GM13977 (cell line): Measurements from ENCODE around the gene SLC6A2.
A peak's percentile ranks its signal among the peaks of the same experiment; 100 is the strongest.
"Not testable (repeated sequence)": the region's sequence is repeated elsewhere in the genome, so short reads cannot be mapped to it uniquely, and the experiment has no call there.

Experiments
- DNase-seq: peaks from one replicate; pipeline ENCODE4 v3.0.0; 2012; ENCODE audit warnings: low spot score
- in situ Hi-C: fragments of 300-500 bp; cut with MboI; formaldehyde crosslinking; loops from one replicate; pipeline ENCODE4 v1.12.0; 2022; ENCODE audit warnings: low sequenced_read_pairs, low pct_unique_long_range_greater_than_20kb, mixed read lengths, inconsistent platforms; ENCODE audit not compliant: unreplicated experiment
- TF ChIP-seq, protein P1 (sequence below): IDR thresholded peaks from 2 replicates; pipeline ENCODE4 v1.5.1; 2012; ENCODE audit warnings: mild to moderate bottlenecking, control low read depth; ENCODE audit not compliant: insufficient read depth; ENCODE audit errors: extremely low read depth, missing control alignments

SLC6A2 gene

GRCh38 chr16:55655897-55656681 lies at the start of gene SLC6A2:
TSS of gene SLC6A2 (plus strand) at chr16:55655988. CDS start at chr16:55656695, 707 bp downstream.
- TF ChIP-seq, protein P1, sequence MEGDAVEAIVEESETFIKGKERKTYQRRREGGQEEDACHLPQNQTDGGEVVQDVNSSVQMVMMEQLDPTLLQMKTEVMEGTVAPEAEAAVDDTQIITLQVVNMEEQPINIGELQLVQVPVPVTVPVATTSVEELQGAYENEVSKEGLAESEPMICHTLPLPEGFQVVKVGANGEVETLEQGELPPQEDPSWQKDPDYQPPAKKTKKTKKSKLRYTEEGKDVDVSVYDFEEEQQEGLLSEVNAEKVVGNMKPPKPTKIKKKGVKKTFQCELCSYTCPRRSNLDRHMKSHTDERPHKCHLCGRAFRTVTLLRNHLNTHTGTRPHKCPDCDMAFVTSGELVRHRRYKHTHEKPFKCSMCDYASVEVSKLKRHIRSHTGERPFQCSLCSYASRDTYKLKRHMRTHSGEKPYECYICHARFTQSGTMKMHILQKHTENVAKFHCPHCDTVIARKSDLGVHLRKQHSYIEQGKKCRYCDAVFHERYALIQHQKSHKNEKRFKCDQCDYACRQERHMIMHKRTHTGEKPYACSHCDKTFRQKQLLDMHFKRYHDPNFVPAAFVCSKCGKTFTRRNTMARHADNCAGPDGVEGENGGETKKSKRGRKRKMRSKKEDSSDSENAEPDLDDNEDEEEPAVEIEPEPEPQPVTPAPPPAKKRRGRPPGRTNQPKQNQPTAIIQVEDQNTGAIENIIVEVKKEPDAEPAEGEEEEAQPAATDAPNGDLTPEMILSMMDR = no peak
- peak; percentile 20 for DNase-seq
- in situ Hi-C loops = no loop called here

GRCh38 chr16:55613613-55614335 lies 42.0 kb upstream of the SLC6A2 start:
- no peak for DNase-seq
- in situ Hi-C loops = no loop called here
- TF ChIP-seq, protein P1 = no peak

DNA sequence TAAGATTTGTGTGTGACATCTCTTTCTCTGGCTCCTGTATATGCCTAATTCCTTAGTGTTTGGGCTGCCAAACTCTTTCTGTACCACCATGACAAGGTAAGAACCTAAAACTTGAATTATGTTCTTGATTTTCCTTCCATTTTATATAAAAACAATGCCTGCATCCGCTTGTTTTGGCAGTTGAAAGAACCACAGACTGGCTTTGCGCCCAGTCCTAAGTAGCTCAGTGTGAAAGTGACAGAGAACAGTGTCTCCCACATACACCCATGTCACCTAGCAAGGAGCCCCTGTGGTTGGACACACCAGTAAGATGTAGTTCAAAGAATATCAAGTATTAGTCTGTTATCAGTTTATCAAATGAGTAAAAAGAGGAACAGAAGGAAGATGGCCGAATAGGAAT lies 40.7 kb upstream of the SLC6A2 start:
- TF ChIP-seq, protein P1 = no peak
- in situ Hi-C loops = no loop called here
- DNase-seq = no peak

DNA sequence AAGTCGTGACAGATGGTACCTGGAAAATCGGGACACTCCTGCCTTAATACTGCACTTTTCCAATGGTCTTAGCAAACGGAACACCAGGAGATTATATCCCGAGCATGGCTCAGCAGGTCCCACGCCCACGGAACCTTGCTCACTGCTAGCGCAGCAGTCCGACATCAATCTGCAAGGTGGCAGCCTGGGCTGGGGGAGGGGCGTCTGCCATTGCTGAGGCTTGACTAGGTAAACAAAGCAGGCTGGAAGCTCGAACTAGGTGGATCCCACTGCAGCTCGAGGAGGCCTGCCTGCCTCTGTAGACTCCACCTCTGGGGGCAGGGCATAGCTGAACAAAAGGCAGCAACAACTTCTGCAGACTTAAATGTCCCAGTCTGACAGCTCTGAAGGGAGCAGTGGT lies 40.1 kb upstream of the SLC6A2 start:
- in situ Hi-C loops, DNase-seq: not testable (repeated sequence)

DNA sequence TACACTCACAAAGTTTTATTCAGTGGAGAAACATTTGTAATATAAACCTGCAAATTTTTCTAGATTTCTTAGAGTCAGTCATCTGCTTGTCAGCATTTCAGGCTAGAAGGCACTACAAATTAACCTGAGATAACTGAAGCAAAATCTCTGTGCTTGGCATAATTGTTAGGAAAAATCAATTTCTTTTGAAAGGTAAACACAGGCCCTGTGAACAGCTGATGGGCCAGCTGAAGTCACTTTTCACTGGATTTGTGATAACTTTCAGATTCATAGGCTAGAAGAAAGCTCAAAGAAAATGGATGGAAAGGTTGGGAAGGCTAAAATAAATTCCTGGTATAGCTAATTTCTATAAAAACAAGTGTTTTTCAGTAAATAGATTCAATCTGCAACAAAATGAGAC lies 34.0 kb upstream of the SLC6A2 start:
- TF ChIP-seq, protein P1 = no peak
- in situ Hi-C loops = no loop called here
- no peak for DNase-seq

DNA sequence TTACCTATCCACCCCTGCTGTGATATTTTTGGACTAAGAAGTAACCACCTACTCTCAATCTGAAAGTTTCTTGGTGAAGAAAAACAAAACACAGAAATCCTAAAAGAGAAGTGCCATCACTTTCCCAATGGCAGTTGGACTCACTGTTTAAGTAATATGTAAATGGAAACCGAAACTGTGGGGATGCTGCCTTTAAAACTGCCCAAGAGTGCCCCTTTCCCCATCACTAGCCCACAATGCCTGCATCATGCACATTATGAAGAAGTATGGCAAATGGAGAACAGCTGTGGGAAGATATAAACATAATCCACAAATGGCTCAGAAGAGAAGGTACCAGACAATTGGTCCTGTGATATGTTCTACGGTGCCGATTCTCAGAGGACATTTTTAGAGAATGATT lies 33.5 kb upstream of the SLC6A2 start:
- DNase-seq = no peak
- TF ChIP-seq, protein P1 = no peak
- in situ Hi-C loops = no loop called here
